ENCODE measurements around the gene LEKR1.

LEKR1 gene

GRCh38 chr3:157079676-157080369 lies 253.7 kb downstream of the LEKR1 start:
- DNase-seq (ENCODE audit: low read depth, low spot score): no peak

- peak; percentile 98 for DNase-seq (ENCODE audit: low read depth, low spot score)
Observed at GRCh38 chr3:157081626-157082210, 255.6 kb downstream of the LEKR1 start.

GRCh38 chr3:157082305-157082982 lies 256.3 kb downstream of the LEKR1 start:
- DNase-seq (ENCODE audit: low read depth, low spot score): no peak

GRCh38 chr3:157083824-157084223 lies 257.7 kb downstream of the LEKR1 start:
- no peak for DNase-seq (ENCODE audit: low read depth, low spot score)

- no peak for DNase-seq (ENCODE audit: low read depth, low spot score)
Observed at GRCh38 chr3:157086060-157086750, 260.1 kb downstream of the LEKR1 start.

GRCh38 chr3:157086775-157087174 lies 260.6 kb downstream of the LEKR1 start:
- DNase-seq (ENCODE audit: low read depth, low spot score): no peak

- DNase-seq (ENCODE audit: low read depth, low spot score): no peak
Observed at GRCh38 chr3:157087373-157087772, 261.2 kb downstream of the LEKR1 start.

GRCh38 chr3:157087780-157088600 lies 261.8 kb downstream of the LEKR1 start:
- peak; percentile 21 for DNase-seq (ENCODE audit: low read depth, low spot score)

GRCh38 chr3:157088601-157089454 lies 262.7 kb downstream of the LEKR1 start:
- peak; percentile 97 for DNase-seq (ENCODE audit: low read depth, low spot score)

- DNase-seq (ENCODE audit: low read depth, low spot score): peak; percentile 28
Observed at GRCh38 chr3:157089455-157090221, 263.5 kb downstream of the LEKR1 start.

- DNase-seq (ENCODE audit: low read depth, low spot score): no peak
Observed at GRCh38 chr3:157091083-157091833, 265.1 kb downstream of the LEKR1 start.

- DNase-seq (ENCODE audit: low read depth, low spot score): no peak
Observed at GRCh38 chr3:157092230-157092629, 266.1 kb downstream of the LEKR1 start.

GRCh38 chr3:157093096-157093495 lies 266.9 kb downstream of the LEKR1 start:
- DNase-seq (ENCODE audit: low read depth, low spot score): no peak

- DNase-seq (ENCODE audit: low read depth, low spot score): no peak
Observed at GRCh38 chr3:157094301-157094700, 268.1 kb downstream of the LEKR1 start.

GRCh38 chr3:157094751-157095480 lies 268.8 kb downstream of the LEKR1 start:
- DNase-seq (ENCODE audit: low read depth, low spot score): no peak
